ENCODE results near the gene EMP3.
"Not testable (repeated sequence)": the region's sequence is repeated elsewhere in the genome, so short reads cannot be mapped to it uniquely, and the experiment has no call there.

EMP3 gene

DNA sequence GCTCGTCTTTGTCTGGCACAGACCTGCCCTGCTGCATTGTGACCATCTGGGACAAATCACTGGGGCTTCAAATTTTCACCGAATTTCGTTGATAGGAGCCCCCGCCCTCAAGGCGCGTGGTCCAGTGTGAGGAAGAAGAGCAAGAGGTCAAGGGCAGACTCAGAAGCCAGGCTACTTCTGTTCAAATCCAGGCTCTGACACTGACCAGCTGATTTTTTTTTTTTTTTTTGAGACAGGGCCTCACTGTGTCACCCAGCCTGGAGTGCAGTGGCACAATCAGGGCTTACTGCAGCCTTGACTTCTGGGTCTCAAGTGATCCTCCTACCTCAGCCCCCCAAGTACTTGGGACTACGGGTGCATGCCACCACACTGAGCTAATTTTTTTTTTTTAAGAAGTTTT, 46.0 kb downstream of the EMP3 start:
- TF ChIP-seq, protein P1, sequence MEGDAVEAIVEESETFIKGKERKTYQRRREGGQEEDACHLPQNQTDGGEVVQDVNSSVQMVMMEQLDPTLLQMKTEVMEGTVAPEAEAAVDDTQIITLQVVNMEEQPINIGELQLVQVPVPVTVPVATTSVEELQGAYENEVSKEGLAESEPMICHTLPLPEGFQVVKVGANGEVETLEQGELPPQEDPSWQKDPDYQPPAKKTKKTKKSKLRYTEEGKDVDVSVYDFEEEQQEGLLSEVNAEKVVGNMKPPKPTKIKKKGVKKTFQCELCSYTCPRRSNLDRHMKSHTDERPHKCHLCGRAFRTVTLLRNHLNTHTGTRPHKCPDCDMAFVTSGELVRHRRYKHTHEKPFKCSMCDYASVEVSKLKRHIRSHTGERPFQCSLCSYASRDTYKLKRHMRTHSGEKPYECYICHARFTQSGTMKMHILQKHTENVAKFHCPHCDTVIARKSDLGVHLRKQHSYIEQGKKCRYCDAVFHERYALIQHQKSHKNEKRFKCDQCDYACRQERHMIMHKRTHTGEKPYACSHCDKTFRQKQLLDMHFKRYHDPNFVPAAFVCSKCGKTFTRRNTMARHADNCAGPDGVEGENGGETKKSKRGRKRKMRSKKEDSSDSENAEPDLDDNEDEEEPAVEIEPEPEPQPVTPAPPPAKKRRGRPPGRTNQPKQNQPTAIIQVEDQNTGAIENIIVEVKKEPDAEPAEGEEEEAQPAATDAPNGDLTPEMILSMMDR (IDR thresholded peaks at IDR 0.05; ENCODE audit: low read depth, low read length), result no peak

DNA sequence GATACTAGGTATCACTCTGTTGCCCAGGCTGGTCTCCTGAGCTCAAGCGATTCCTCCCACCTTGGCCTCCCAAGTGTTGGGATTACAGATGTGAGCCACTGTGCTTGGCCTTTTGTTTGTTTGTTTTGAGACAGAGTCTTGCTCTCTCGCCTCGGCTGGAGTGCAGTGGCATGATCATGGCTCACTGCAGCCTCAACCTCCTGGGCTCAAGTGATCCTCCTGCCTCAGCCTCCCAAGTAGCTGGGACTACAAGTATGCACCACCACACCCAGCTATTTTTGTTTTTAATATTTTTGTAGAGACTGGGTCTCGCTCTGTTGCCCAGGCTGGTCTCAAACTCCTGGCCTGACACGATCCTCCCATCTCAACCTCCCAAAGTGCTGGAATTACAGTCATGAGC, 46.4 kb downstream of the EMP3 start:
- in situ Hi-C loops (cut with HindIII; ENCODE audit: low sequenced_read_pairs); DNase-seq (ENCODE audit: low read depth, low spot score); H3K4me3 ChIP-seq (ENCODE audit: low read depth, low read length): not testable (repeated sequence)

More for the DNA sequence above, 46.0 kb downstream of the EMP3 start:
- H3K4me3 ChIP-seq (ENCODE audit: low read depth, low read length), result no peak overlapping the region
- DNase-seq (ENCODE audit: low read depth, low spot score), result no peak
- in situ Hi-C loops (cut with HindIII; ENCODE audit: low sequenced_read_pairs), result no loop called here

DNA sequence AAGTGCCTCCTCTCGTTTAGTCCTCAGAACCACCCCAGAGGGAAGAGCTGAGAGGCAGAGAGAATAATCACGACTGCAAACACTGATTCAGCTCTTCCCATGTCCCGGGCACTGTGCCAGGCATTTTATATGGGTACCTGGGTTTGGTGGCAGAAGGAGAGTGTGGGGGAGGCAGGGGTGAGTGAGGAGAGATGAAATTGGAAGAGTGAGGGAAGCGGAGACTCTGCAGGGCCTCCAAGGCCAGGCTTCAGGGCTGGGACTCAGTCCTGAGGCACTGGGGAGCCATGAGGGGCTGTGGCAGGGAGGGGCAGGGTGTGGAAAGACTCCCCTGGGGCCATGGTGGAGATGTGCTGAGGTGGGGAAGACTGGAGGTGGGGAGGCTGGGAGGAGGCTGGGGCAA, 47.6 kb downstream of the EMP3 start:
- in situ Hi-C loops (cut with HindIII; ENCODE audit: low sequenced_read_pairs), result no loop called here
- TF ChIP-seq, protein P1 (IDR thresholded peaks at IDR 0.05; ENCODE audit: low read depth, low read length), result no peak

DNA sequence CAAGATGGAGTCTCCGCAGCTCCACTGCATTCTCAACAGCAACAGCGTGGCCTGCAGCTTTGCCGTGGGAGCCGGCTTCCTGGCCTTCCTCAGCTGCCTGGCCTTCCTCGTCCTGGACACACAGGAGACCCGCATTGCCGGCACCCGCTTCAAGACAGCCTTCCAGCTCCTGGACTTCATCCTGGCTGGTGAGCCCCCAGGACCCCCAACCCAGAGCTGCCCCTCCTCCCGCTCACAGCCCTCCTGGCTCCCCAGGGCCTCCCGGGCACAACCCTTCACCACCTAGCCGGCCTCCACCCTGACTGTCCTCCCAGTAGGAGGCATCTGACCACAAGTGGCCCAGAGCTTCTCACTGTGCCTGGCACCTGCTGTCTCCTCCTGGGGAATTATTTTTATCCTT, 48.2 kb downstream of the EMP3 start:
- TF ChIP-seq, protein P1 (IDR thresholded peaks at IDR 0.05; ENCODE audit: low read depth, low read length), result no peak
- DNase-seq (ENCODE audit: low read depth, low spot score), result no peak
- in situ Hi-C loops (cut with HindIII; ENCODE audit: low sequenced_read_pairs), result no loop called here
- no peak overlapping the region for H3K4me3 ChIP-seq (ENCODE audit: low read depth, low read length)

More for the DNA sequence above, 47.6 kb downstream of the EMP3 start:
- DNase-seq (ENCODE audit: low read depth, low spot score), result no peak
- no peak overlapping the region for H3K4me3 ChIP-seq (ENCODE audit: low read depth, low read length)

DNA sequence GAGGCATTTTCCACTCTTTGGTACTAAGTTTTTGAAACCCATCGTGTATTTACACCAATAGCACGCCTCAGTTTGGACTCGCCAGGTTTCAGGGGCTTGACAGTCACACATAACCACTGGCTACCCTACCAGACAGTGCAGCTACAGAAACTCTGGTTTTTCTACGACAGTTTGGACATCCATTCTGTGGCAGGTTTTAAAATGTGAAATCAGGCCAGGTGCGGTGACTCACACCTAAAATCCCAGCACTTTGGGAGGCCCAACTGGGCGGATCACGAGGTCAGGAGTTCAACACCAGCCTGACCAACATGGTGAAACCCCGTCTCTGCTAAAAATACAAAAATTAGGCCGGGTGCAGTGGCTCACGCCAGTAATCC, 52.8 kb downstream of the EMP3 start:
- H3K4me3 ChIP-seq (ENCODE audit: low read depth, low read length), result no peak overlapping the region
- in situ Hi-C loops (cut with HindIII; ENCODE audit: low sequenced_read_pairs), result no loop called here
- TF ChIP-seq, protein P1 (IDR thresholded peaks at IDR 0.05; ENCODE audit: low read depth, low read length), result no peak
- no peak for DNase-seq (ENCODE audit: low read depth, low spot score)

DNA sequence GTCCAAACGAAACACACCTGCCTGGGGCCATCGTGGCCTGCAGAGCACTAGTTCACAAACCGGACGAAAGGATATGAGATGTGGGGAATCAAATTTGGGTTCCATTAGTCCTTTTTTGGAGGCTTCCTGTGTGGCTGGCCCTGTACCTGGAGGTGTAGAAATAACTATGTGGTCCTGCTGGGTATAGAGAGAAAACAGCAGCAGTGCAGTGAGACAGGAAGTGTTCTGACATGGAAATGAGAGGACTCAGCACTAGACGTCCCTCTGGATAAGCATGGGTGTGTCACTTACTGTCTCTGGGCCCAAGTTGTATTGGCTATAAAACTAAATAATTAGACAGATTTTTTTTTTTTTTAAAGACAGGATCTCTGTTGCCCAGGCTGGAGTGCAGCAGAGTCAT, 53.7 kb downstream of the EMP3 start:
- TF ChIP-seq, protein P1 (IDR thresholded peaks at IDR 0.05; ENCODE audit: low read depth, low read length), result no peak
- in situ Hi-C loops (cut with HindIII; ENCODE audit: low sequenced_read_pairs), result no loop called here
- no peak for DNase-seq (ENCODE audit: low read depth, low spot score)
- H3K4me3 ChIP-seq (ENCODE audit: low read depth, low read length), result no peak overlapping the region
